K562 (cell line): ENCODE data around the gene ITK. TPM values are rescaled to one million over a fixed set of nuclear protein-coding genes. Genes with fewer than 3 reads are reported as not detected.

ENCODE experiments used
- HDAC3 ChIP-seq: fragments of 450-650 bp; IDR thresholded peaks from 2 replicates; pipeline ENCODE4 v1.6.1; 2018; ENCODE audit warnings: borderline replicate concordance, mild to moderate bottlenecking, moderate library complexity; ENCODE audit not compliant: partially characterized antibody
- TAF7 ChIP-seq: fragments of 450-650 bp; IDR thresholded peaks from 2 replicates; pipeline ENCODE4 v1.6.1; 2016; ENCODE audit warnings: missing genetic modification characterization, missing compliant biosample characterization
- TEAD1 ChIP-seq, 2 experiments: fragments of 450-650 bp in 1 of 2; sonication (generic) in 1 of 2; formaldehyde crosslinking; IDR thresholded peaks; 2 replicates each; pipeline versions ENCODE4 v1.4.0 to v1.8.0; 2020 to 2022; ENCODE audit warnings: mild to moderate bottlenecking in 2 of 2, missing genetic modification reagents in 1 of 2
- ZNF583 ChIP-seq: fragments of 250-450 bp; sonication (Bioruptor Pico); IDR thresholded peaks from 2 replicates; pipeline ENCODE4 v1.4.0; 2020
- polyA plus RNA-seq, 8 experiments: library from polyadenylated mRNA; depleted of rRNA in 4 of 8; stranded (reverse) in 5 of 8; unstranded in 3 of 8; fragments of >200 nt; fragmentation: Nextera tagmentation in 2 of 8; fragmentation: Illumina TruSeq in 1 of 8; extraction: Ambion mirVana in 2 of 8; extraction: Trizol in 1 of 8; gene quantifications; 2 replicates each; pipeline versions ENCODE4 v1.2.1 to v1.2.3, GENCODE V29; 2011 to 2014; ENCODE audit warnings: inconsistent platforms in 1 of 8, missing spikeins in 1 of 8
- total RNA-seq, 7 experiments: library from RNA; depleted of rRNA in 6 of 7; stranded (reverse); fragments of >200 nt in 6 of 7; fragmentation: Illumina TruSeq in 2 of 7; extraction: Trizol in 2 of 7; gene quantifications; 2 replicates each; pipeline versions ENCODE4 v1.2.1 to v1.2.3, GENCODE V29; 2011 to 2021; ENCODE audit warnings: low replicate concordance in 1 of 7
- TF ChIP-seq, protein P1 (sequence below), 3 experiments: fragments of 200-800 bp in 1 of 3; sonication (Bioruptor generic) in 1 of 3; sonication (generic) in 1 of 3; formaldehyde crosslinking in 1 of 3; IDR thresholded peaks; 2 replicates each; pipeline versions ENCODE4 v1.6.1 to v1.8.0; 2016 to 2022; ENCODE audit warnings: mild to moderate bottlenecking in 2 of 3, missing compliant biosample characterization in 2 of 3, missing genetic modification characterization in 2 of 3, missing genetic modification reagents in 1 of 3
- TF ChIP-seq, protein P2 (sequence below): sonication (generic); formaldehyde crosslinking; IDR thresholded peaks from 2 replicates; pipeline ENCODE4 v1.8.0; 2023; ENCODE audit warnings: mild to moderate bottlenecking, missing genetic modification reagents
- TF ChIP-seq, protein P3 (sequence below): fragments of 450-650 bp; IDR thresholded peaks from 2 replicates; pipeline ENCODE4 v1.6.1; 2016; ENCODE audit warnings: borderline replicate concordance

The ITK gene
- total and polyA plus RNA-seq, 9 of the 15 experiments (the other 6 are each of a cell fraction or from before 2014, with no cell fraction given): 0.04 to 0.75 TPM; not detected in 7

DNA sequence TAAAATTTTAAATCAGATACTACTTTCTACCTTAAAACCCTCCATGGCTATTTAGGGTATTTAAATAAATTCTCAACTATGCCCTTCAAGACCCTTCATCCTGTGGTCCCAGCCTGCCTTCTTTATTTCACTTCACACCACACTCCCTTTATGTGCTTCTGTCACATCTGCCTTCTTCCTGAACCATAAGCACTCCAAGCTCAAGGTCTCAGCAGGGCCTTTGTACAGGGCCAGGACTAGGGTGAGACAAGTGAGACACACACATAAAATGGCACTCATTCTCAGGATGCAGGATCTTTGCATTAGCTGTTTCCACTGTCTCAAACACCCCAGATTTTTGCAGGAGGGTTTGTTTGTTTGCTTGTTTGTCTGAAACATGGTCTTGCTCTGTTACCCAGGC, 7.6 kb downstream of the ITK start (continued):
- TF ChIP-seq, protein P1, sequence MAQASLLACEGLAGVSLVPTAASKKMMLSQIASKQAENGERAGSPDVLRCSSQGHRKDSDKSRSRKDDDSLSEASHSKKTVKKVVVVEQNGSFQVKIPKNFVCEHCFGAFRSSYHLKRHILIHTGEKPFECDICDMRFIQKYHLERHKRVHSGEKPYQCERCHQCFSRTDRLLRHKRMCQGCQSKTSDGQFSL (CRISPR knock-in tag; IDR thresholded peaks at IDR 0.05): no peak
- TF ChIP-seq, protein P1 (tag; IDR thresholded peaks at IDR 0.05): no peak
- no peak for TF ChIP-seq TEAD1 (CRISPR knock-in tag; IDR thresholded peaks at IDR 0.05)
- TF ChIP-seq HDAC3: no peak
- TF ChIP-seq, protein P2, sequence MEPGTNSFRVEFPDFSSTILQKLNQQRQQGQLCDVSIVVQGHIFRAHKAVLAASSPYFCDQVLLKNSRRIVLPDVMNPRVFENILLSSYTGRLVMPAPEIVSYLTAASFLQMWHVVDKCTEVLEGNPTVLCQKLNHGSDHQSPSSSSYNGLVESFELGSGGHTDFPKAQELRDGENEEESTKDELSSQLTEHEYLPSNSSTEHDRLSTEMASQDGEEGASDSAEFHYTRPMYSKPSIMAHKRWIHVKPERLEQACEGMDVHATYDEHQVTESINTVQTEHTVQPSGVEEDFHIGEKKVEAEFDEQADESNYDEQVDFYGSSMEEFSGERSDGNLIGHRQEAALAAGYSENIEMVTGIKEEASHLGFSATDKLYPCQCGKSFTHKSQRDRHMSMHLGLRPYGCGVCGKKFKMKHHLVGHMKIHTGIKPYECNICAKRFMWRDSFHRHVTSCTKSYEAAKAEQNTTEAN: no peak
- TF ChIP-seq TAF7 (tag): no peak
- TF ChIP-seq ZNF583 (CRISPR knock-in tag): no peak
- TF ChIP-seq, protein P3, sequence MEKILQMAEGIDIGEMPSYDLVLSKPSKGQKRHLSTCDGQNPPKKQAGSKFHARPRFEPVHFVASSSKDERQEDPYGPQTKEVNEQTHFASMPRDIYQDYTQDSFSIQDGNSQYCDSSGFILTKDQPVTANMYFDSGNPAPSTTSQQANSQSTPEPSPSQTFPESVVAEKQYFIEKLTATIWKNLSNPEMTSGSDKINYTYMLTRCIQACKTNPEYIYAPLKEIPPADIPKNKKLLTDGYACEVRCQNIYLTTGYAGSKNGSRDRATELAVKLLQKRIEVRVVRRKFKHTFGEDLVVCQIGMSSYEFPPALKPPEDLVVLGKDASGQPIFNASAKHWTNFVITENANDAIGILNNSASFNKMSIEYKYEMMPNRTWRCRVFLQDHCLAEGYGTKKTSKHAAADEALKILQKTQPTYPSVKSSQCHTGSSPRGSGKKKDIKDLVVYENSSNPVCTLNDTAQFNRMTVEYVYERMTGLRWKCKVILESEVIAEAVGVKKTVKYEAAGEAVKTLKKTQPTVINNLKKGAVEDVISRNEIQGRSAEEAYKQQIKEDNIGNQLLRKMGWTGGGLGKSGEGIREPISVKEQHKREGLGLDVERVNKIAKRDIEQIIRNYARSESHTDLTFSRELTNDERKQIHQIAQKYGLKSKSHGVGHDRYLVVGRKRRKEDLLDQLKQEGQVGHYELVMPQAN: no peak
